NB4 (cell line): ENCODE measurements around the gene VAC14.

Experiments
- POLR2A ChIP-seq: IDR thresholded peaks from 2 replicates; pipeline ENCODE4 v1.6.1; 2011; ENCODE audit warnings: mild to moderate bottlenecking; ENCODE audit not compliant: insufficient read length; ENCODE audit errors: extremely low read depth
- TF ChIP-seq, protein P1 (sequence below): IDR thresholded peaks from 2 replicates; pipeline ENCODE4 v1.6.1; 2011; ENCODE audit warnings: low read depth, low read length
- TF ChIP-seq, protein P2 (sequence below): IDR thresholded peaks from one replicate; pipeline ENCODE4 v1.5.1; 2012; ENCODE audit warnings: low read depth, low read length

DNA sequence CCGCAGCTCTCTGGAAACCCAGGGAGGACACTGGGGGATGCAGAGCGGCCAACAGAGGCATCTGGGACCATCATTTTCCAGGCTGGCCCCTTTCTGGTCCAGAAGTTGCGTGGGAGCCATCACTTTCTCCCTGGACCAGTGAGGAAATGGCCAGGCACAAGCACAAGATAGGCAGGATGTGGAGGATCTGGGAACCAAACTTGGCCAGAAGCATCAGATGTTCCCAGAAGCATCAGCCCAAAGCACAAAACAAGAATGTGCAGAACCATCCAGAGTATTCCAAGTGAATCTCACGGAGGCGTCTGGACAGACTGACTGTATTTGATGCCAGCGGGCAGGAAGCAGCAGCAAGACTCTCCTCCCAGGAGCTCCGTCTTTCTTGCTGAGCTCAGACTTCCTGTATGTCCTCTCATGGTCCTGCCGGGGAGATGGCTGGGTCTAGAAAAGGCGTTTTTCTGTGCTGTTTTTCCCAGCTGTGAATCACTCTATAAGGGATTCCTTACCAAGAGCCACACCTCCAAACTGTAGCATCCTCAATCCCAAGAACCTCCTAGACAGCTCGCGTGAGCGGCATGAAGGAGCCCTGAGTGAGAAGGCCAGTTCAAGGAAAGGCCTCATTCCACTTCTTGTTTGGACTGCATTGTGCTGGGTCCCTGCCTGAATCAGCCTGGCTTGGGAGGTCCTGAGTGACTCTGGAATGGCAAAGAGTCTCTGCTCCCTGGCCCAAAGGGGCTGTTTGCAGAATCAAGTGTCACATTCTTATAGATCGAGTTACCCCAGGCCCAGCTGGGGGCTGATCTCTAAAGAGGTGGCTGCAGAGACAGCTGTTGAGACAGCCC is 65.6 kb downstream of the VAC14 start:
- TF ChIP-seq POLR2A: no peak
- TF ChIP-seq, protein P1, sequence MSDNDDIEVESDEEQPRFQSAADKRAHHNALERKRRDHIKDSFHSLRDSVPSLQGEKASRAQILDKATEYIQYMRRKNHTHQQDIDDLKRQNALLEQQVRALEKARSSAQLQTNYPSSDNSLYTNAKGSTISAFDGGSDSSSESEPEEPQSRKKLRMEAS: no peak
- TF ChIP-seq, protein P2, sequence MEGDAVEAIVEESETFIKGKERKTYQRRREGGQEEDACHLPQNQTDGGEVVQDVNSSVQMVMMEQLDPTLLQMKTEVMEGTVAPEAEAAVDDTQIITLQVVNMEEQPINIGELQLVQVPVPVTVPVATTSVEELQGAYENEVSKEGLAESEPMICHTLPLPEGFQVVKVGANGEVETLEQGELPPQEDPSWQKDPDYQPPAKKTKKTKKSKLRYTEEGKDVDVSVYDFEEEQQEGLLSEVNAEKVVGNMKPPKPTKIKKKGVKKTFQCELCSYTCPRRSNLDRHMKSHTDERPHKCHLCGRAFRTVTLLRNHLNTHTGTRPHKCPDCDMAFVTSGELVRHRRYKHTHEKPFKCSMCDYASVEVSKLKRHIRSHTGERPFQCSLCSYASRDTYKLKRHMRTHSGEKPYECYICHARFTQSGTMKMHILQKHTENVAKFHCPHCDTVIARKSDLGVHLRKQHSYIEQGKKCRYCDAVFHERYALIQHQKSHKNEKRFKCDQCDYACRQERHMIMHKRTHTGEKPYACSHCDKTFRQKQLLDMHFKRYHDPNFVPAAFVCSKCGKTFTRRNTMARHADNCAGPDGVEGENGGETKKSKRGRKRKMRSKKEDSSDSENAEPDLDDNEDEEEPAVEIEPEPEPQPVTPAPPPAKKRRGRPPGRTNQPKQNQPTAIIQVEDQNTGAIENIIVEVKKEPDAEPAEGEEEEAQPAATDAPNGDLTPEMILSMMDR: no peak
